Measurements from ENCODE around the gene HCST. TPM values are rescaled to one million over a fixed set of nuclear protein-coding genes. Genes with fewer than 3 reads are reported as not detected.

Gene HCST
- total and polyA plus RNA-seq, 2 donors from 2014 or later: 10.6 to 16.7 TPM

- H3K4me3 ChIP-seq (ENCODE audit: low read length in 3 of 3): no peak overlapping the region
- TF ChIP-seq CTCF (IDR thresholded peaks at IDR 0.05; ENCODE audit: borderline replicate concordance, extremely low read depth, insufficient read depth): no peak
- no peaks in the 10 kb centered on the region for H3K27me3 ChIP-seq (ENCODE audit: control insufficient read depth, insufficient read depth, low read length)
- no peak overlapping the region for H3K9ac ChIP-seq (ENCODE audit: low read length in 3 of 3)
- no peaks in the 10 kb centered on the region for H3K36me3 ChIP-seq (ENCODE audit: control insufficient read depth in 2 of 3, insufficient read depth in 3 of 3, low read length in 3 of 3)
- H3K4me1 ChIP-seq (ENCODE audit: control insufficient read depth in 2 of 3, insufficient read depth in 2 of 3, low read depth in 1 of 3, low read length in 3 of 3): no peaks in the 10 kb centered on the region
- DNase-seq (peak in 1 of 5 donors; percentile 71), FAIRE-seq (no peak)
- intact Hi-C loops (cut with DNase I): no loop called here
- no peaks in the 10 kb centered on the region for H3K9me3 ChIP-seq (ENCODE audit: control insufficient read depth in 2 of 3, insufficient read depth in 1 of 3, low read length in 3 of 3)
- H3K27ac ChIP-seq (ENCODE audit: low read depth in 2 of 2, low read length in 2 of 2): no peak overlapping the region
Observed at GRCh38 chr19:35944556-35944955, 42.2 kb downstream of the HCST start.

- DNase-seq (peak in 1 of 5 donors; percentile 58), FAIRE-seq (no peak)
- no peak overlapping the region for H3K4me3 ChIP-seq (ENCODE audit: low read length in 3 of 3)
- no peaks in the 10 kb centered on the region for H3K4me1 ChIP-seq (ENCODE audit: control insufficient read depth in 2 of 3, insufficient read depth in 2 of 3, low read depth in 1 of 3, low read length in 3 of 3)
- intact Hi-C loops (cut with DNase I): no loop called here
- no peak for TF ChIP-seq CTCF (IDR thresholded peaks at IDR 0.05; ENCODE audit: borderline replicate concordance, extremely low read depth, insufficient read depth)
- H3K9me3 ChIP-seq (ENCODE audit: control insufficient read depth in 2 of 3, insufficient read depth in 1 of 3, low read length in 3 of 3): no peaks in the 10 kb centered on the region
- H3K27ac ChIP-seq (ENCODE audit: low read depth in 2 of 2, low read length in 2 of 2): no peak overlapping the region
- no peaks in the 10 kb centered on the region for H3K27me3 ChIP-seq (ENCODE audit: control insufficient read depth, insufficient read depth, low read length)
- no peak overlapping the region for H3K9ac ChIP-seq (ENCODE audit: low read length in 3 of 3)
- no peaks in the 10 kb centered on the region for H3K36me3 ChIP-seq (ENCODE audit: control insufficient read depth in 2 of 3, insufficient read depth in 3 of 3, low read length in 3 of 3)
Observed at GRCh38 chr19:35945121-35945790, 42.9 kb downstream of the HCST start.

GRCh38 chr19:35946203-35946602 lies 43.9 kb downstream of the HCST start:
- no peaks in the 10 kb centered on the region for H3K36me3 ChIP-seq (ENCODE audit: control insufficient read depth in 2 of 3, insufficient read depth in 3 of 3, low read length in 3 of 3)

More at GRCh38 chr19:35946203-35946602, 43.9 kb downstream of the HCST start:
- intact Hi-C loops (cut with DNase I): no loop called here
- TF ChIP-seq CTCF (IDR thresholded peaks at IDR 0.05; ENCODE audit: borderline replicate concordance, extremely low read depth, insufficient read depth): no peak
- DNase-seq: no peak
- no peak for FAIRE-seq
- Histone ChIP-seq H3K4me3 (ENCODE audit: low read length in 3 of 3) (no peak overlapping the region), H3K9me3 (ENCODE audit: control insufficient read depth in 2 of 3, insufficient read depth in 1 of 3, low read length in 3 of 3) (no peaks in the 10 kb centered on the region), H3K9ac (ENCODE audit: low read length in 3 of 3) (no peak overlapping the region), H3K27me3 (ENCODE audit: control insufficient read depth, insufficient read depth, low read length) (no peaks in the 10 kb centered on the region), H3K27ac (ENCODE audit: low read depth in 2 of 2, low read length in 2 of 2) (no peak overlapping the region), H3K4me1 (ENCODE audit: control insufficient read depth in 2 of 3, insufficient read depth in 2 of 3, low read depth in 1 of 3, low read length in 3 of 3) (no peaks in the 10 kb centered on the region)

Data from kidney (tissue), 14 donors.